ENCODE data around the gene SOX4.
"Not testable (repeated sequence)": the region's sequence is repeated elsewhere in the genome, so short reads cannot be mapped to it uniquely, and the experiment has no call there.

Gene SOX4

DNA sequence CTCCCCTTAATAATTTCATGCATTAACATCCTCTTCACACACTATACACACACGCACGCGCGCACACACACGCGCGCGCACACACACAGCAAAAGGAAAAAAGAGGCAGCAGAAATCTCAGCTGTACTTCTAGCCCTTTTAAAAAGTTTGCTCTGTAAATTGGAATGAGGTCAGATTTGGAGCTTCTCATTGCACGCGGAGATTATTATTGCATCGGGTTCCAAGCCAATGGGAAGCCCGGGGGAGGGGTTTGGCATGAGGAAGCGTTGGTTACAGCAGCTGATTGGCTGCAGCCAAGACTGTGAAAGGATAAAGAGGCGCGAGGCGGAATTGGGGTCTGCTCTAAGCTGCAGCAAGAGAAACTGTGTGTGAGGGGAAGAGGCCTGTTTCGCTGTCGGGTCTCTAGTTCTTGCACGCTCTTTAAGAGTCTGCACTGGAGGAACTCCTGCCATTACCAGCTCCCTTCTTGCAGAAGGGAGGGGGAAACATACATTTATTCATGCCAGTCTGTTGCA is at the start of gene SOX4:
SOX4 (plus strand) TSS at position 340 of the 515 bp plus-strand sequence. CDS start 784 bp downstream, outside the sequence.
- DNase-seq, result peak; percentile 73

- not testable (repeated sequence) for DNase-seq
Observed at GRCh38 chr6:21552286-21552685, 41.3 kb upstream of the SOX4 start.

DNA sequence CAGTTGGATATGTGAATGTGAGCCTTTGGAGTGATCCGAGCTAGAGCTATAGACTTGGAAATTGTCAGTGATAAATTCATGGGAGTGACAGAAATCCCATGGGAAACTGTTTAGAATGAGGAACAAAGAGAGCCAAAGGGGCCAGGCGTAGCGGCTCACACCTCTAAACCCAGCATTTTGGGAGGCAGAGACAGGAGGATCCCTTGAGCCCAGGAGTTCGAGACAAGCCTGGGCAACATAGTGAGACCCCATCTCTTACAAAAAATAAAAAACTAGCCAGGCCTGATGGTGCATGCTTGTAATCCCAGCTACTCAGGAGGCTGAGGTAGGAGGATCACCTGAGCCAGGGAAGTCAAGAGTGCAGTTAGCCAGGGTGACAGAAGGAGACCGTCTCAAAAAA is 39.3 kb upstream of the SOX4 start:
- no peak for DNase-seq

- no peak for DNase-seq
Observed at GRCh38 chr6:21555197-21555596, 38.4 kb upstream of the SOX4 start.

- no peak for DNase-seq
Observed at GRCh38 chr6:21556511-21556910, 37.0 kb upstream of the SOX4 start.

- no peak for DNase-seq
Observed at GRCh38 chr6:21556968-21557721, 36.4 kb upstream of the SOX4 start.

DNA sequence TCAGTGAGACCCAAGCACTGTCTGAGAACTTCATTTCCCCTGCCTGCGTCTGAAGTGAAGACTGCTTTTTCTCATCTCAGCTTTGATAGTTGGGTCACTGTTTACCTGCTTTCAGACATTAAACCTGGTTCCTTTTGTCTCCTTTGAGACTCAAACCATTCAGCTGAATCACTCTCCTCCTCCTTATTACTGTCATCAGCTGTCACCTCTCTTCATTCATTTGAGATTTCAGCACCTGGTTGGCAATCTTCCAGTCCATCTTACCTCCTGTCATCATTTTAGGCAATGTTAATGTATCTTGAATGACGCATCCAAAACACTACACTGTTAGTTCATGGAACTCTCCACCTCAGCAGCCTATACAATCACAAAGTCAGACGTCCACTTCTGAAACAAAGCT is 34.3 kb upstream of the SOX4 start:
- no peak for DNase-seq

GRCh38 chr6:21560249-21560648 is 33.3 kb upstream of the SOX4 start:
- DNase-seq, result no peak

DNA sequence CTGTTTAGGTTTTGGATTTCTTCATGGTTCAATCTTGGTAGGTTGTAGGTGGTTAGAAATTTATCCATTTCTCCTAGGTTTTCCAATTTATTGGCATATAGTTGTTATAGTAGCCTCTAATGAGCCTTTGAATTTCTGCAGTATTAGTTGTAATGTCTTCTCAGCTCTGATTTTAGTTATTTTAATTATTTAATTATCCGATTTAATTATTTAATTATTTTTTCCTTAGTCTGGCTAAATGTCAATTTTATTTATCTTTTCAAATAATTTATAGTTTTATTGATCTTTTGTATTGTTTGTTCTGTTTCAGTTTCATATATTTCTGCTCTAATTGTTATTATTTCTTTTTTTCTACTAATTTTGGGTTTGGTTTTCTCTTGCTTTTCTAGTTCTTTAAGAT is 28.1 kb upstream of the SOX4 start:
- DNase-seq, result no peak

- no peak for DNase-seq
Observed at GRCh38 chr6:21578523-21578922, 15.0 kb upstream of the SOX4 start.

DNA sequence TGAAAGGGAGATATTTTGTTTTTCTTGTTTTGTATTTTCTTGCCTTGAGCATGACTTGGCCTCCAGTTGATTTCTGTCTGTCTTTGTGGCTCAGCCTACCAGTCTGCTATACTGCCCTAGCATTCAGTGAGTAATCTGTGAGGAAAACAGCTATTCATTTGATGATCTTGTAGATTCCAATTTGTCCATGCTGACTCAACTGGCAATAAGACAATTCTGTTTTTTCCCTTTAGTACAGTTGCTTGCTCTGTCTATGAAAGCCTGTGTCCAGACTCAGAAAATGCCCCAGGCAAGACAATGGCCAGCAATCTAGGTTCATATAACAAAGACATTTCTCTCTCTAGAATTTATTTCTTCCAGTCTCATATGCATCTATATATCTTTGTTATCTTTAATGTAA is 10.9 kb upstream of the SOX4 start:
- no peak for DNase-seq

DNA sequence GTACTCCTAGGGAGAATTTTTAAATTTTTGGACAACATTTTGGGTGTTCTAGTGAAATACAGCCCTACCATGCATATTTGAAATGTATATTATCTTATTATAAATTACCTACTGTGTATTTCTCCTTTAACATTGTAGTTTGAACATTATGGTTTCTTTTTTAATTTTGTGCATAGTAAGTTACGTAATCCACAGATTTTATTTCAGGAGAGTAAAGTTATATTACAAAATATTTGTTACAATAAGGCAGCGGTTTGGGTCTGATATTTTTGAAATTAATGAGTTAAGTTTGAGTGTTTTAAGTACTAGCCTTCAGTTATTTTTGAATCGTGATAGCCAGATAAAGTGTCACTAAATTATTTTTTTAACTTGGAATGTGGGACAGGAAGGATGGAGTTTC is 7.3 kb upstream of the SOX4 start:
- DNase-seq, result no peak

DNA sequence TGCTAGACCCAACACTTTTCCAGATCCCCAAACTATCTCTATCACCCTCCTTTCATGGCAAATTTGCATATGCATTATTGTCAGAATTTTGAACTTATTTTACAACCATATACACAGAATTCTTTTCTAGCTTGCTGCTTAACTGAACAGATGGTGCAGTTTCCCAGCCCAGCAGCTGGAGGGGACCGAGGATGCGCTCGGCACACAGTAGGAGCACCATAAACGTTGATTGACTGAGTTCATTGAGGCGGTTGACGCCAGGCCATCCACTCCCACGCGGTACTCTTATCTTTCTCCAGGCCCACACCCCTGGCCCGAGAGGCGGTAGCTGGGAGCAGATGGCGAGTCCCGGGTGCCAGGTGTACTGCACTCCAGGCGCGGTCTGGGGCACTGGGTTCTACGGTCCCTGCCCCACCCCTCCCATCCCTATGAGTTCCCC is 6.8 kb upstream of the SOX4 start:
- DNase-seq, result peak; percentile 9

DNA sequence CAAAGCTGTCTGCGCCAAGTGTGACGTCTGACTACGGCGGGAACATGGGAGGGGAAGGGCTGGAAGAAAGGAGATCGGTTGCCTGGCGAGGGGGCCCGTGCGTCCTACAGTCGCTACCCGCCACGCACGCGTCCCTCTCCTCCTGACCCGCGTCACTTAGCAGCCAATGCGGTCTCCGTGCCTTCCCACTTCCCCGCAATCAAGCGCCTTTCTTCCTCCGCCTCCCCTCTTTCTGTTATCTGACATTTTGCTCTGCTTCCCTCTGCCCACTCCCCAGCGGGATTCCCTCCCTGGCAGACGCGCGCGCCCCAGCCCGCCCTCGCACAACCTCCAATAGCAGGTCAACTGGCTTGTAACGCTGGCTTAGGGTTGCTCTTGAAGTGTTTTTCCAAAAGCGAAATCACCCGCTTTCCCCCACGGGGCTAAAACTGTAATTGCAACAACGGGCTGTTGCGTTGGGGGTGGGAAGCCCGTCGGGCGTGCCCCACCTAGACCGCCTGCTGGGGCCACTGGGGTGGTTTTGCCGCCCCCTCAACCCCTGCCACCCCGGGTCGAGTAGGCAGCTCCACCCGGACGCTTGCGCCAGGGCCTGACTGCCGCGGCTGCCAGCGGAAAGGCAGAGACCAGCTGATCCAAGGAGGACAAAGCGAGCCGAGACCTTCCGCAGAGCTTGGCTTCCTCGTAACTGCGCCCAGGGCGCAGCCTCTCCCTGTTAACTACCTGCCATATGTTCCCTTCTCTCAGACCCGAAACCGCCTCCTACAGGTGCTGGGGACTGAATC is 6.2 kb upstream of the SOX4 start:
- peak; percentile 40 for DNase-seq

GRCh38 chr6:21587961-21588480 is 5.5 kb upstream of the SOX4 start:
- DNase-seq, result peak; percentile 40

- DNase-seq, result peak; percentile 56
Observed at GRCh38 chr6:21588481-21589351, 4.8 kb upstream of the SOX4 start.

- DNase-seq, result peak; percentile 88
Observed at GRCh38 chr6:21589352-21590345, 3.9 kb upstream of the SOX4 start.

DNA sequence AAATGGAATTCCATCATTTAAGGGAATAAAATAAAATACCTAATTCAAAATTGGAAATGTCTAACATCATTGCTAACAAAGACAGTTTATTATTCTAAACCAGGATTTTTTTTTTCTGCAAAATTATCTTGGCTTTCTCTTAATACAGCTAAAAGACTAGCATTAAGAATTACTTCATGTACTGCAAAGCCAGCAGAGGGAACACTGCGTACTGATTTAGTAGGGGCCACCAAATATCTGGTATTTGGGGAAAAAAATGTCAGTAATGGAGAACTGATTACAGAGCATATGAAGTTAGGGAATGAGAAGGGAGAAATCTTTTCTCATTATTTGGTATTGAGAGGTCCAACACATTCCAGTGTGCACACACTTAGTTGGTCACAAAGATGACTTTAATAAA is 3.2 kb upstream of the SOX4 start:
- DNase-seq, result no peak

DNA sequence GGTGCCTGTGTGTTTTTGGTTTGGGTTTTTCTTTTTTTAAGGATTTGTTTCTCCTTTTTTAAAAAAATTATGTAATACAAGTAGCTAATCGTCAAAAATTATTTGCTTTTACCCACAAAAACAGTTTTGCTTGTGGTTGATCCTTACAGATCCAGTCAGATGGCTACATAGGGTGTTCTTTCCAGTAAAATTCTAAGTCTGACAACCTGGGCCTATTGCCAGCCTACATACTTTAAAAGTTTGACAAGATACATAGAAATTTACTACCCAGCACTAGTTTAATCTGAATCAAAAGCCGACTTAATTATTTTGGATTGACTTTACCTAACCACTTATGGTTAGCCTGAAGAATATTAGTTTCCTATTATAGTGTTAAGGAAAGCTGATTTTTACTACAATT is 2.1 kb upstream of the SOX4 start:
- DNase-seq, result no peak

GRCh38 chr6:21592953-21593352 is 598 bp upstream of the SOX4 start:
- DNase-seq, result no peak

GRCh38 chr6:21593927-21594415 is 420 bp downstream of the SOX4 start:
- DNase-seq, result peak; percentile 17
